Muscle layer of colon (tissue), 2 donors: ENCODE results near the gene GHRHR.
A peak's percentile ranks its signal among the peaks of the same experiment; 100 is the strongest.

Experiments used
- H3K27ac ChIP-seq: one replicate; pipeline ENCODE4 v1.7.0; 2013; ENCODE audit warnings: low read depth, mild to moderate bottlenecking, low read length, moderate library complexity
- H3K27me3 ChIP-seq, 2 donors: one replicate each; pipeline ENCODE4 v1.7.0; 2013; ENCODE audit warnings: low read length in 2 of 2, mild to moderate bottlenecking in 2 of 2; ENCODE audit not compliant: insufficient read depth in 2 of 2, control insufficient read depth in 1 of 2
- H3K36me3 ChIP-seq: one replicate; pipeline ENCODE4 v1.7.0; 2013; ENCODE audit warnings: mild to moderate bottlenecking, low read length; ENCODE audit not compliant: insufficient read depth
- H3K4me1 ChIP-seq: one replicate; pipeline ENCODE4 v1.7.0; 2013; ENCODE audit warnings: mild to moderate bottlenecking, low read length; ENCODE audit not compliant: insufficient read depth
- H3K4me3 ChIP-seq, 2 donors: one replicate each; pipeline ENCODE4 v1.7.0; 2013; ENCODE audit warnings: low read length in 2 of 2, low read depth in 1 of 2, mild to moderate bottlenecking in 1 of 2, moderate library complexity in 1 of 2
- H3K9ac ChIP-seq: one replicate; pipeline ENCODE4 v1.7.0; 2013; ENCODE audit warnings: low read length
- H3K9me3 ChIP-seq: one replicate; pipeline ENCODE4 v1.7.0; 2013; ENCODE audit warnings: mild to moderate bottlenecking, low read length
- donor health status: abdominal sarcoma.
- donor health status: Adenocarcinoma of cecum.

GHRHR gene

DNA sequence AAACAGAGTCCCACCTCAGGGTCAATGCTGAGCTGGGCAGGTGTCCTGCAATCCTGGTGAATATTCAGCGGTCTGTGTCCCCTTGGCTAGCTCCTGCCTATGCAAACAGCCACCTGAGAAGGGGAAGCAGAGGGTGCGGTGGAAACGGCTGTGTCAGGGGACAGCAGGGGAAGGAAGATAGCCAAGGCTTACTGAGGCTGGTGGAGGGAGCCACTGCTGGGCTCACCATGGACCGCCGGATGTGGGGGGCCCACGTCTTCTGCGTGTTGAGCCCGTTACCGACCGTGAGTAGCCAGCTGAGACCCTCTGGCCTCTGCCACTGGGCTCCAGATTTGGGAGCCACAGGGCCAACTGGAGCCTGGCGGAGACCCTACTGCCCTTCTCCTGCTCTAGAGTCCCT, at the start of gene GHRHR:
Gene GHRHR (plus strand): TSS at position 112 of the 400 bp plus-strand sequence. CDS start 116 bp downstream, at position 228.
- Histone ChIP-seq H3K27ac (no peak within 1 kb of the TSS), H3K9me3 (no peaks in the 10 kb centered on the region), H3K4me1 (no peaks in the 10 kb centered on the region), H3K27me3 (no peaks in the 10 kb centered on the region), H3K9ac (no peak within 1 kb of the TSS), H3K36me3 (no peaks in the 10 kb centered on the region), H3K4me3 (no peak within 1 kb of the TSS)

DNA sequence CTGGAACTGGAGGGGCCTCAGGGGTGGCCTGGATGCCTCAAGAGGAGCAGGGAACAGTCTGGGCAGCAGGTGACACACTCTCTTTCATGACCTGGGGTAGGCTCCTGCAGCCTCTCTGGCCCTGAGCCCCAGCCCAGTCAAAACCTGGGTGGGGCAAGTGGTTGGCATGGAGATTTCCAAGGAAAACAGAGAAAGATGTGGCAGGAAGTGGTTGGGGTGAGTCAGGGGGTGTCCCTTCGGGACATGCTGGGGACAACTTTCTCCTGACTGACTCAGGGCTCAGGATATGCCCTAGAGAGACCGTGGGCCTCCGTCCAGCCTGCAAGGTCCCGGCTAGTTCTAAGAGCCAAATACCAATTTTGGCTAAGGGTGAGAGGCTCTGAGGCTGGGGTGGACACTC, 49.2 kb upstream of the GHRHR start:
- no peaks in the 10 kb centered on the region for H3K36me3 ChIP-seq
- no peaks in the 10 kb centered on the region for H3K27me3 ChIP-seq
- H3K4me3 ChIP-seq: peak overlapping the region in 1 of 2 donors; percentile 91
- peaks cover 65% of the 10 kb centered on the region for H3K4me1 ChIP-seq
- peak overlapping the region; percentile 66 for H3K27ac ChIP-seq
- no peak overlapping the region for H3K9ac ChIP-seq
- no peaks in the 10 kb centered on the region for H3K9me3 ChIP-seq

DNA sequence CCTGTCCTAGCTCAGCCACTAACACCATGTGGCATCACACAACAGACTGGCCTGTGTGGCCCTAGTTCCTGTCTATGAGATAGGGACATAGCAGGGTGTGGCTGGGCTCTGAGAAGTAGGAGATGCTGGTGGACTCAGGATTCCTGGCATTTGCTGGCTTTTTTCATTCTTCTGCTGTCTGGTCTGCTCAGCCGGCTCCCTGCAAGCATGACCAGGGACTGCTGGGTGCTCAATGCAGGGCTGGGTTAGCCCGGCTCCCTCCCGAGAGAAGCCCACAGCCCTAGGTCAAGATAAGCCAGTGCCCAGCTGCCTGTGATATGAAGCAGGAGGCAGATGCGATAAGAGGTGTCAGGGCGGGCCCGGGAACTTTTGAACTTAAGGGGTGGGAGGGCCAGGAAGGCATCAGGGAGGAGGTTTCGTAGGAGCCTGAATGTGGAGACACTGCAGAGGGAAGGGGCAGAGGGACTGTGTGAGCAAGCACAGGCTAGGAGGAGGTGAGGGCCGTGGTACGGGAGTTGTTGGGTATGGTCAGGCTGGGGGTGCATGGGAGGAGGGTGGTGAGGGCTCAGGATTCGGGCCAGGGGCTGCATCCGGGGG, 48.6 kb upstream of the GHRHR start:
- Histone ChIP-seq H3K27ac (peak overlapping the region; percentile 42), H3K9me3 (no peaks in the 10 kb centered on the region), H3K4me1 (peaks cover 65% of the 10 kb centered on the region), H3K4me3 (peak overlapping the region in 1 of 2 donors; percentile 91), H3K27me3 (no peaks in the 10 kb centered on the region), H3K36me3 (no peaks in the 10 kb centered on the region), H3K9ac (no peak overlapping the region)

DNA sequence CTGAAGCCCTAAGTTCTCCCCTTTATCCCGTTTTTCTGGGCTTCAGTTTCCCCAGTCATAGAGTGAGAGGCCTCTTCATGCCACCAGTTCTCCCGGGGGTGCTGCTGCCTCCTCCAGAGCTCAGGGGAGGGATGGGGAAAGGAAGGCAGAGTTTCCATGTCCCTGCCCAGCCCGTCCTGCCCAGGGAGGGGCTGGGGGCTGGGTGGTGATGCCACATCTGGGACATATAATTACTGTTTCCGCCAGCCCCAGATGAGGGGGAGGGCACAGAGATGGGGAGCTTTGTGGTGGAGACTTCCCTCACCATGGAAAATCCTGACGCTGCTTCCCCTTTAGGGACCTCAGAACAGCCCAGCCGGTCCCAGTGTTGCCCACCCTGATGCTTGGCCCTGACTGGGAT, 48.0 kb upstream of the GHRHR start:
- peak overlapping the region; percentile 42 for H3K27ac ChIP-seq
- no peaks in the 10 kb centered on the region for H3K9me3 ChIP-seq
- H3K4me1 ChIP-seq: peaks cover 65% of the 10 kb centered on the region
- H3K9ac ChIP-seq: no peak overlapping the region
- no peaks in the 10 kb centered on the region for H3K36me3 ChIP-seq
- H3K4me3 ChIP-seq: peak overlapping the region in 1 of 2 donors; percentile 91
- no peaks in the 10 kb centered on the region for H3K27me3 ChIP-seq

DNA sequence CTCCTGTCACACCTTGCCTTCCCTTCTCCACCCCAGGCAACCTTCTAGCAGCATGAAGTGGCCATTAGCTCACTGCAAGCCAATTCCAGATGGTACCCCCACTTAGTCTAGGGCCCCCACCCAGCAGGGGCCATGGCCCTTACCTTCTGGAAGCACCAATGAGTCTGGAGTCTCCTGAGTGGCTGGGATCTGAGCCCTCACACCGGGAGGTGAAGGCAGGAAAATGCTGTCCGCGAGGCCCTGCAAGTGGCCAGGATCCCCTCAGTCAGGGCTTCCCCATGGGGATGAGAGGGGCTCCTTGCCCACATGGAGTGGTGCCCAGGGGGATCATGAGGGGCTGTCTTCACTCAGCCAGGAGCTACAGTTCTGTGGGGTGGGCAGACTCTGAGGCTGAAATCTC, 47.5 kb upstream of the GHRHR start:
- peaks cover 65% of the 10 kb centered on the region for H3K4me1 ChIP-seq
- peak overlapping the region; percentile 42 for H3K27ac ChIP-seq
- H3K36me3 ChIP-seq: no peaks in the 10 kb centered on the region
- H3K9ac ChIP-seq: no peak overlapping the region
- H3K9me3 ChIP-seq: no peaks in the 10 kb centered on the region
- no peaks in the 10 kb centered on the region for H3K27me3 ChIP-seq
- H3K4me3 ChIP-seq: no peak overlapping the region

DNA sequence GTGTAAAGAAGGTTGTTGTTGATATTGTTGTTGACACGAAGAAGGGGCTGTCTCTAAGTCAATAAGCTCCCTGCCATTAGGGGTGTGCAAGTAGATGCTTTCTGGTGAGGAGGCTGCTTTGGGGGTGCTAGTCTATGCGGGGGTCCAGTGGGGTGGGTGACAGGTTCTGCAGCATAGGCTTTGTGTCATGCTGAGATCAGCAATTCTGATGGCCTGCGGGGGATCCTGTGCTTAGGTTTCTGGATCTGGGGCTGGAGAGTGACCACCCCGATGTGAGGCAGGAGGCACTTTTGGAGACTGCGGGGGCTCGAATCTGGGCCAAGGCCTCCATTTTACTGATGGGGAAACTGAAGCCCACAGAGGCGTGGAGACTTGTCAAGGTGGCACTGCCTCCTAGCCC, 47.0 kb upstream of the GHRHR start:
- Histone ChIP-seq H3K9me3 (no peaks in the 10 kb centered on the region), H3K4me3 (no peak overlapping the region), H3K27me3 (no peaks in the 10 kb centered on the region), H3K4me1 (peaks cover 70% of the 10 kb centered on the region), H3K36me3 (no peaks in the 10 kb centered on the region), H3K27ac (no peak overlapping the region), H3K9ac (no peak overlapping the region)

DNA sequence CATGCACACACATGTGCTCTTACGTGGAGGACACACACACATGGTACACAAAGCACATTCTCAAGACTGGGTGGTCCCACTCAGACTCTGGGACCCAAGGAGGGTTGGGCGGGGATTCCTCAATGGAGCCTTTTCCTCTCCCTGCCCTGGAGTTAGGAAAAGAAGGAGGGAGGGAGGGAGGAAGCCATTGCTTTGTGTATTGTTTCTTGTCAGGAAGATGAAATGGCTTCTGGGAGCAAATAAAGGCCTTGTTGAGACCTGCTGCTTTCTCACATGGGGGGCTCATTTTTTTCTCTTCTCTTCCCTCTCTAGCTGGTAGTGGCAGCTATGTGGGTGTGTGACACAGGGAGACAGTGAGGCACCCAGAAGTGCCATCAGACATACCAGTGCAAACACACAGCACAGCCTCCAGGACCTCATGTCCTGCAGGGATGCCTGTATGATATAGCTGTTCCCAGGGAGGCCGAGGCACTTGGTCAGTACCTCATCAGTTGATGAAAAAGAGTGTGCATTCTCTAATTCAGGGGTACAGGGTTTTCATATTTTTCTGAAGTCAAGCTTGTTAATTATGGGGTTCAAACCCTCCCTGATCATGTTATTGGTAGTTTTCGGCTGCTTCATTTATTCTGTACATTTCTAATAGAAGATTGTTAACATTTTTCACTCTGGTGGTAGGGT, 46.4 kb upstream of the GHRHR start:
- Histone ChIP-seq H3K4me1 (peaks cover 71% of the 10 kb centered on the region), H3K9ac (no peak overlapping the region), H3K9me3 (no peaks in the 10 kb centered on the region), H3K27ac (no peak overlapping the region), H3K4me3 (no peak overlapping the region), H3K27me3 (no peaks in the 10 kb centered on the region), H3K36me3 (peaks cover under 1% of the 10 kb centered on the region)

DNA sequence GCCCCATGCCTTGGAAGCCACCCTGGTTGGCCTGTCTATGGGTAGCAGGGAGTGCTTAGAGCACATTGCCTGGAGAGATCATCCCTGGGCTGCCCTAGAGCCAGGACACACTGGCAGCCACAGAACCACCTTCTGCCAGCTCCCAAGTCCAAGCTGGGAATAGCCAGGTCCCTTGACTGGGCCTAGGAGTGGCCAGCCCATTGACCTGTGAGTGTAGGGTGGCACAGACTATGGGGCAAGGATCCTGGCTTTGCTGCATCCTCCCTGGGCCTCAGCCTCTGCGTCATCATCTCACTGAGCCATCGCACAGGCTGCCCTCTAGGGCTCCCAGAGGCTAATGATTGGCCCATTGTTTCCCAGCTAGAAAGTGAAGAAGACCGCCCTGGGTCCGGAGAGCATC, 45.1 kb upstream of the GHRHR start:
- H3K4me1 ChIP-seq: peaks cover 69% of the 10 kb centered on the region

DNA sequence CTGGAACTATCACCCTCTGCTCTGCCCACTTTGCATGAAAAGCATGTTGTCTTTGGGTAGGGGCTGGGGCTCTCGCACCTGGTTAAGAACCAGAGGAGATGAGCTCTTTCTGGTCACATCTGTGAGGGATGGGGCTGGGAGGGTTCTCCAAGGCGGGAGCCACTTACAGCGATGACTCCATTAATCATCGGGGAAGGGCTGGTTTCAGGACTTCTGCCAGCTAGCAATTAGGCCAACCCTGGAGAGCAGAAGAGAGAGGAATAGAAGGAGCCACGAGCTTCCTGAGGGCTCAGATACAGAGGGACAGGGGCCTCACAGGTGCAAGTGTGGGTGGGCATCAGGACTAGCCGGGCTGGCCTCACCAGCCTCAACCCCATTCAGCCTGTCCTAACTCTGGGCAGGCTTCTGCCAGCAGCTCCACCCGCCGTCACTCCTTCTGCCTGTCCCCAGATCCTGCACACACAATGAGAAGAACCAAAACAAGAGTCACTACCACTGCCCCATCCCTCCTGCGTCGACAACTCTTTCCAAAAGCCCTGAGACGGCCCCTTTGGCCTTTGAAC, 43.7 kb upstream of the GHRHR start:
- H3K4me3 ChIP-seq: no peak overlapping the region
- no peak overlapping the region for H3K27ac ChIP-seq
- H3K4me1 ChIP-seq: peaks cover 55% of the 10 kb centered on the region
- no peak overlapping the region for H3K9ac ChIP-seq
- H3K9me3 ChIP-seq: no peaks in the 10 kb centered on the region
- no peaks in the 10 kb centered on the region for H3K27me3 ChIP-seq
- peaks cover 27% of the 10 kb centered on the region for H3K36me3 ChIP-seq

More for the DNA sequence above, 45.1 kb upstream of the GHRHR start:
- H3K27ac ChIP-seq: no peak overlapping the region
- H3K9ac ChIP-seq: no peak overlapping the region
- H3K27me3 ChIP-seq: no peaks in the 10 kb centered on the region
- no peak overlapping the region for H3K4me3 ChIP-seq
- H3K36me3 ChIP-seq: peaks cover 13% of the 10 kb centered on the region
- H3K9me3 ChIP-seq: no peaks in the 10 kb centered on the region

DNA sequence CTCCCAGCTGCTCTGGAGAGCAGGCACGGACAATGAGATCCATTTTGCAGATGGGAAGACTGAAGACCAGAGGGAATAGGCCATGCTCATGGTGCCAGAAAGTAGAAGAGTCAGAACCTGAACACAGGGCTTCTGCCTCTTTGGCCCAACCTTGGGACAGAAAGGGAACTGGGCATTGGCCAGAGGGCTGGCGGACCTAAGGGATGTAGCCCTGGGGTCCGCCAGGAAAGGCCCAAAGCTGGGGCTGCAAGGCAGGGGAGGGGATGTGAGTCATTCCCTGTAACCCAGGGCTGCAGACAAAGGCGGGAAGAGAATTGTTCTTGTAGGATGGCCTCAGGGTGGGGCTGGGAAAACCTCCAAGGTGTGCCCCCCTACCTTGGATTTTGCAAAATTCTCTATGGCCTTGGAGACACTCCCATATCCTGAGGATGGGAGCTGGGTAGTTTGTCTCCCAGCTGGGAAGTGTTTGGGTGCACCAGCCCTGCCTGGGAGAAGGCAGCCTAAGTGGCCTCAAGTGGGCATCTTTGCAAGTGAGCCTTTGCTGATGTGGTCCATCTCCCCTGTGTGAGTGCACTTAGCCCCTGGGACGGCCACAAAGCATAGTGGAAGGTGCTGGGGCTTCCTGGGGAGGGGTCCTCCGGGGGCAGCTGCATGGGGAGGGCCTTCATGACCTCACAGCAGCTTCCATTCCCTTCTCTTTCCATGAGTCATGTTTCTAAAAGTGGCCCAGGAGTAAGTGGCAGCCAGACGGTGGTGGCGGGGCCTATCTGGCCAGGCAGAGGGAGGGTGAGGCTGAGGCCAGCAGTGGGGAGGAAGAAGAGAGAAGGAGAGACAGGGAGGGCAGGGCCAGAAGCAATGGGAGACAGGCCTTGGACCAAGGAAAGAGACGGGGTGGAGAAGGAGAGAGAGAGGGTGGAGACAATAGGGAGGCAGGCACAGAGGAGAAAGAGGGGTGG, 42.9 kb upstream of the GHRHR start:
- Histone ChIP-seq H3K27me3 (no peaks in the 10 kb centered on the region), H3K4me1 (peaks cover 48% of the 10 kb centered on the region), H3K27ac (peak overlapping the region; percentile 23), H3K9me3 (no peaks in the 10 kb centered on the region), H3K9ac (no peak overlapping the region), H3K36me3 (peaks cover 35% of the 10 kb centered on the region), H3K4me3 (peak overlapping the region in 1 of 2 donors; percentile 11)
